ENCODE results near the gene PEX26. TPM values are rescaled to one million over a fixed set of nuclear protein-coding genes. Genes with fewer than 3 reads are reported as not detected.
"Not testable (repeated sequence)": the region's sequence is repeated elsewhere in the genome, so short reads cannot be mapped to it uniquely, and the experiment has no call there.

Gene PEX26
- total RNA-seq, 1 donor from 2014 or later: 44.9 TPM

- Mint-ChIP-seq H3K36me3 (ENCODE audit: low read depth) (peaks cover 15% of the 10 kb centered on the region), H3K27me3 (ENCODE audit: low read depth) (no peaks in the 10 kb centered on the region), H3K4me1 (no peaks in the 10 kb centered on the region), H3K9me3 (peaks cover under 1% of the 10 kb centered on the region), H3K27ac (ENCODE audit: unreplicated experiment) (no peak overlapping the region), H3K4me3 (no peak overlapping the region)
- DNase-seq (ENCODE audit: low read depth, low spot score): no peak
- TF ChIP-seq CTCF (conservative IDR thresholded peaks at IDR 0.05): no peak
These were observed 23.0 kb downstream of the PEX26 start for GRCh38 chr22:18100781-18101180.

GRCh38 chr22:18101536-18101935, 23.7 kb downstream of the PEX26 start:
- Mint-ChIP-seq H3K36me3 (ENCODE audit: low read depth) (peaks cover 15% of the 10 kb centered on the region), H3K27ac (ENCODE audit: unreplicated experiment) (no peak overlapping the region), H3K4me3 (no peak overlapping the region), H3K4me1 (no peaks in the 10 kb centered on the region), H3K27me3 (ENCODE audit: low read depth) (no peaks in the 10 kb centered on the region), H3K9me3 (peaks cover 3% of the 10 kb centered on the region)
- TF ChIP-seq CTCF (conservative IDR thresholded peaks at IDR 0.05): no peak
- no peak for DNase-seq (ENCODE audit: low read depth, low spot score)

- Mint-ChIP-seq H3K4me3 (no peak overlapping the region), H3K9me3 (peaks cover 3% of the 10 kb centered on the region), H3K4me1 (no peaks in the 10 kb centered on the region), H3K27ac (ENCODE audit: unreplicated experiment) (no peak overlapping the region), H3K27me3 (ENCODE audit: low read depth) (no peaks in the 10 kb centered on the region), H3K36me3 (ENCODE audit: low read depth) (peaks cover 15% of the 10 kb centered on the region)
- no peak for DNase-seq (ENCODE audit: low read depth, low spot score)
- TF ChIP-seq CTCF (conservative IDR thresholded peaks at IDR 0.05): no peak
These were observed 25.9 kb downstream of the PEX26 start for GRCh38 chr22:18103527-18104269.

GRCh38 chr22:18104566-18104965, 26.8 kb downstream of the PEX26 start:
- peaks cover 4% of the 10 kb centered on the region for H3K27me3 Mint-ChIP-seq (ENCODE audit: low read depth)
- no peak for DNase-seq (ENCODE audit: low read depth, low spot score)
- H3K36me3 Mint-ChIP-seq (ENCODE audit: low read depth): peaks cover 15% of the 10 kb centered on the region
- H3K4me1 Mint-ChIP-seq: peaks cover 3% of the 10 kb centered on the region
- no peak overlapping the region for H3K27ac Mint-ChIP-seq (ENCODE audit: unreplicated experiment)
- TF ChIP-seq CTCF (conservative IDR thresholded peaks at IDR 0.05): no peak
- H3K9me3 Mint-ChIP-seq: peaks cover 3% of the 10 kb centered on the region
- H3K4me3 Mint-ChIP-seq: no peak overlapping the region

- H3K4me1 Mint-ChIP-seq; H3K9me3 Mint-ChIP-seq; H3K27ac Mint-ChIP-seq (ENCODE audit: unreplicated experiment); H3K4me3 Mint-ChIP-seq; DNase-seq (ENCODE audit: low read depth, low spot score): not testable (repeated sequence)
- Mint-ChIP-seq H3K36me3 (ENCODE audit: low read depth) (peaks cover 15% of the 10 kb centered on the region), H3K27me3 (ENCODE audit: low read depth) (peaks cover 13% of the 10 kb centered on the region)
These were observed 28.2 kb downstream of the PEX26 start for GRCh38 chr22:18105981-18106380.

- Mint-ChIP-seq H3K27ac (ENCODE audit: unreplicated experiment) (peak overlapping the region; percentile 24), H3K36me3 (ENCODE audit: low read depth) (peaks cover 12% of the 10 kb centered on the region), H3K27me3 (ENCODE audit: low read depth) (peaks cover 19% of the 10 kb centered on the region)
- H3K9me3 Mint-ChIP-seq; H3K4me3 Mint-ChIP-seq; H3K4me1 Mint-ChIP-seq; DNase-seq (ENCODE audit: low read depth, low spot score): not testable (repeated sequence)
These were observed 29.0 kb downstream of the PEX26 start for GRCh38 chr22:18106550-18107341.

All from neural crest cell (in vitro differentiated cells).